Gastroesophageal sphincter (tissue), 3 donors: Measurements from ENCODE around the gene DCUN1D4.

Experiments
- CTCF ChIP-seq, 4 experiments: fragments of 200-600 bp in 2 of 4; fragments of 450-650 bp in 2 of 4; sonication (generic) in 1 of 4; IDR thresholded peaks; one replicate each; pipeline ENCODE4 v1.5.1; 2017 to 2019; ENCODE audit warnings: antibody characterized with exemption in 4 of 4, mild to moderate bottlenecking in 2 of 4, moderate library complexity in 2 of 4
- EP300 ChIP-seq: sonication (generic); formaldehyde crosslinking; IDR thresholded peaks from one replicate; pipeline ENCODE4 v1.6.1; 2017; ENCODE audit warnings: antibody characterized with exemption, mild to moderate bottlenecking
- POLR2A ChIP-seq, 2 donors: fragments of 450-650 bp; IDR thresholded peaks; one replicate each; pipeline ENCODE4 v1.6.1; 2017; ENCODE audit warnings: antibody characterized with exemption in 2 of 2, mild to moderate bottlenecking in 2 of 2, moderate library complexity in 1 of 2
- POLR2AphosphoS5 ChIP-seq: sonication (generic); formaldehyde crosslinking; IDR thresholded peaks from one replicate; pipeline ENCODE4 v1.6.1; 2017; ENCODE audit warnings: antibody characterized with exemption

- TF ChIP-seq POLR2A (IDR thresholded peaks at IDR 0.05) (no peak), CTCF (IDR thresholded peaks at IDR 0.05) (no peak), POLR2AphosphoS5 (no peak), EP300 (no peak)
Observed at GRCh38 chr4:51931461-51931860, 88.5 kb downstream of the DCUN1D4 start.
